HS-27A (cell line): ENCODE data around the gene EPAS1.

Experiments used
- DNase-seq: peaks from one replicate; pipeline ENCODE4 v3.0.0-alpha.2; 2012; ENCODE audit warnings: low read depth, missing footprints

The EPAS1 gene

GRCh38 chr2:46273919-46274318, 23.3 kb upstream of the EPAS1 start:
- DNase-seq, result no peak

DNA sequence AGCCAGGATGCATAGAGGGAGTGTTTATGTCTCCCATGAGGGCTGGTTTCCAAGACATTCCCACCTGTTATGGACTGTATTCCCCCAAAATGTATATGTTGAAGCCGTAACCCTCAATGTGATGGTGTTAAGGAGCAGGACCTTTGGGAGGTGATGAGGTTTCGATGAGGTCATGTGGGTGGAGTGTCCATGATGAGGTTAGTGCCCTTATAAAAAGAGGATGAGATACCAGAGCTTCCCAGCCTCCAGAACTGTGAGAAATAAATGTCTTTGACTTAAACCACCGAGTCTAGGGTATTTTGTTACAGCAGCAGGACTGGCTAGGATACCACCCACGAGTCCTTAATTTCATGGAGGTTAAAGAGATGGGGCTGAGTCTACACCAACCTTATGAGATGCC, 22.6 kb upstream of the EPAS1 start:
- no peak for DNase-seq

DNA sequence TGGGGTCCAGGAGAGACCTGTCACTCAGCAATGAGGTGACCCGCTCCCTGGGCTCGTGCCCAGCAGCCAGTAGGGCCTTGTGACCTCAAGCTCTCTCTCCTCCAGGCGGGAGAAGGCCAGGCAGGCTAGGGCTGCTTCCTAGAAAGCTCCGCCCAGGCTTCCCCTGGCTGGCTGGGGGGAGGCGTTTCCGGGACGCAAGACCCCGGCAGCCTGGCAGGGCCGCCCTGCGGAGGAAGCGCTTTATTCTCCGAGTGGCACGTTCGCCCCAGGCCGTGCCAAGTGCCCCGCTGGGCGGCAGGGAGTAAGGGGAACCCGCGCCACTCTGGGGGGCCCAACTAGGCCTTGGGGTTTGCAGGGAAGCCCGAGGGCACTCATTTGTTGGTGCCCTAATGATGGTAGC, 21.2 kb upstream of the EPAS1 start:
- no peak for DNase-seq

DNA sequence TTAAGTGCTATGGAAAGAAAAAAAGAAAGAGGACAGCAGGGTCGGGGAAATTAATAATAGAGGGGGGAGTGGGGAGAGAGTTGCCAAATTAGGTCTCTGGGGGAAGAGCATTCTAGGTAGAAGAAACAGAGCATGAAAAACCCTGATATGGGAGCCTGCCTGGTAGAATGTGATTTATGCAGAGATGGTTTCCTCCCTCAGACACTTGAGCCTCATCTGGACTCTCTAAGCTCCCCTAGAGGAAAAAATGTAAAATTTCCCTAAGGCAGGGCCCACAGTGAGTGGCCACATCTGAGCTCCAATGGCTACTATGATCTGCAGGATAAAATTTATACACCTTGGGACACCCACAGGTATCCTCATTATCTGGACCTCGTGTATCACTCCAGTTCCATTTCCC, 20.6 kb upstream of the EPAS1 start:
- no peak for DNase-seq

- no peak for DNase-seq
These were observed 19.6 kb upstream of the EPAS1 start for GRCh38 chr2:46277431-46278190.

GRCh38 chr2:46278952-46279351, 18.3 kb upstream of the EPAS1 start:
- DNase-seq, result no peak

DNA sequence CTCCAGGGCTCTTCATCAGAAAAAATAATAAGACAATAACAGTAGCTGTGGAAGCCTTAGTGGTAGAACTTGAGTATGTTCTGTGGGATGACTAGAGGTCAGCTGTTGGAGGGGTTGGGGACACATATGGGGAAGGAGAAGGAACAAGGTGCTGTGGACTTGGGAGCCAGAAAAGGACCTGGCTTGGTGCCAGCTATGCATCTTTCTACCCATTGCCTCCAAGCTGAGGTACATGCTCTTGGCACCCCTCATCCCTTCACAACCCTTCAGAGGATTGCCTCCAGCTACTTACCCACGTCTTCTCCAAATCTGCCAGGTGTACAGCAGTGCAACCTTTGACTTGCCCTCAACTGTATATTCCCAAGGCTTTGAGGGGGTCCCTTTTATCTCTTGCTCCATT, 15.3 kb upstream of the EPAS1 start:
- DNase-seq, result no peak

DNA sequence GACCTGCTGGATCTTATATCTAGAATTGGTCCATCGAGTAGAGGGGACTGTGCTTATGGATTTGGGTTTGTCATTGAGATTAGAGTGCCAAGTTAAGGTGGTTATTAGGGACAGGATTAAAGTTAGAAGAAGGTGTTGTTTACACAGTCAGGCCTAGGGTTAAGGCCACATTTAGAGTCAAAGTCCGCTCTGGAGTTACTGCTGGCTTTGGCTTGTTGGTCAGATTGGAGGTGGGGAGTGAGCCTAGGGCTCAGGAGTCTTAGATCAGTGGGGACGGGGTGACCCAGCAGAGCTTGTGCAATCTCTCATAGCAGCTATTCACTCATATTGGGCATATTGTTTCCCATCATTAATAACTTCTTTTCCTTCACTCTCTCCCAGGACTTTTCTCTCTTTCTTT, 13.5 kb upstream of the EPAS1 start:
- no peak for DNase-seq

DNA sequence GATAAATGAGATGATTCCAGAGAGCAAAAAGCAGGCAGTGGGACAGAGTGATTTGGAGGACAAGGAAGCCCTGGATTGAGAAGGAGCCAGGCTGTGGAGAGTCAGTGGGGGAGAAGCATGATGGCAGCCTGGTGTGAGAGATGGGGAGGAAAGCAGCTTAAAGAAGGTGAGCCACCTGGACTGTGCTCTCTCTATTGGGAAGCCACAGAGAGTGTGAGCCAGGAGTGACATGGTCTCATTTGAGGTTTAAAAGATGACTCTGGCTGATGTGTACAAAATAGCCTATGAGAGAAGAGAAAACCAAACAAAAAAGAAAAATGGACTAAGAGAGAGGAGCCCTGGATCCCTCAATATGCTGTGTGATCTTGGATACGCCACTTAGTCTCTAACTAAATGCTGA, 12.9 kb upstream of the EPAS1 start:
- no peak for DNase-seq

GRCh38 chr2:46284796-46285195, 12.4 kb upstream of the EPAS1 start:
- DNase-seq, result no peak

- DNase-seq, result no peak
These were observed 10.5 kb upstream of the EPAS1 start for GRCh38 chr2:46286715-46287114.

GRCh38 chr2:46290078-46290477, 7.1 kb upstream of the EPAS1 start:
- no peak for DNase-seq

DNA sequence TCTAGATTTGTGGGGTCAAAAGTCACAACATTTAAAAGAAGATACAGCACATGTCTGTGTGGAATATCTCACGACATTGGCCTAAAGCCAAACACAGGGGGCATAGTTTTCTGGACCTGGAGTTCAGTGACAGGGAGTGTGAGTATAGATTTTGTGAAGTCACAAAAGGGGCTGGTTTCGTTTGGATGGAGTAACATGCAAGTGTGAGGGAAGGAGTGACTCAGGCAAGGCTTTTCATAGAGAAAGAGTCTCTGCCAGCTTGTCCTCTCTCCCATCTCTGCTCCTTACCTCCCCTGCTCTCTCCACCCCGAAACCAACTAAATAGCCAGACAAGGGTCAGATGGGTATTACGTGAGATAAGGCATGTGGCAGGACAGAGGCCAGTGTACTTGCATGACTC, 3.7 kb upstream of the EPAS1 start:
- DNase-seq, result no peak

GRCh38 chr2:46294176-46294836, 2.9 kb upstream of the EPAS1 start:
- no peak for DNase-seq

GRCh38 chr2:46296216-46296839, 879 bp upstream of the EPAS1 start:
- DNase-seq, result no peak

GRCh38 chr2:46297546-46298271, 502 bp downstream of the EPAS1 start:
- DNase-seq, result no peak

GRCh38 chr2:46298272-46298521, 990 bp downstream of the EPAS1 start:
- DNase-seq, result no peak

DNA sequence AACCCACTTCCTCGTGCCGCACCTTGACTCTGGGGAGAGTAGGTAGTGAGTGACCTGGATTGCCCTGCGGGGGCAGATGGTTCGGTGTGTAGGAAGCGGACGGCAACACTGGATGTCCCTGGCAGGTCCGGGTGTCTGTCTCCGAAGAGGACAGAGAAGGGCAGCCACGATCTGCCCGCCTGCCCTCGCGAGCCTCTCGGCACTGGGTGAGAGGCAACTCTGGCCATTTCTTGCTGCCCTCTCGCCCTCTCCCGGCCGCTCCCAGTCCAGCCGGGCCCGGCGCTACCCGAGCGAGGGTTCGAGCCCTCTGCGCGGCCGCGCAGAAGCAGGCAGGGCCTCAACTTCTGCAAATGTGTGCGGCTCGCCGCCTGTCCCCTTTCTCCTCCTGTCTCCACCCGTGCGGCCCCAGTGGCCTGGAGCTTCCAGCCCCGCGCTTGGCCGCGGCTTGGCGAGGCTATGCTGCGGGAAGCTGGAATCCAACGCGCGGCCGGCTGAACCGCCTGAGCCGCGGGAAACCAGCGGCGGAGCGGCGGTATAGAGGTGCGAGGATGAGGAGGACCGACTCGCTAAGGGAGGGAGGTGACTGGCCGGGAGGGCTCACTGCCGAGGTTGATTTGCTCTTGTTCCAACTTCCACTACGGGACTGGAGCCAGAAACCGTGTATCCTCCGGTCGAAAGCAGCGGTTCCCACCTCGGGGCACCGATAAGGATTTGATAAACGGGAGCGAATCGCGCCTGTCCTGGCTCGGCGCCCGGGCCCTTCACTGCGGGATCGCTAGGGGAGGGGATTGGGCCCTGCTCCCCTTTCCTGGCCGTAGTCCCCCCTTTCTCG, 1.5 kb downstream of the EPAS1 start:
- DNase-seq, result peak; percentile 41

GRCh38 chr2:46299365-46300263, 2.4 kb downstream of the EPAS1 start:
- DNase-seq, result peak; percentile 69

DNA sequence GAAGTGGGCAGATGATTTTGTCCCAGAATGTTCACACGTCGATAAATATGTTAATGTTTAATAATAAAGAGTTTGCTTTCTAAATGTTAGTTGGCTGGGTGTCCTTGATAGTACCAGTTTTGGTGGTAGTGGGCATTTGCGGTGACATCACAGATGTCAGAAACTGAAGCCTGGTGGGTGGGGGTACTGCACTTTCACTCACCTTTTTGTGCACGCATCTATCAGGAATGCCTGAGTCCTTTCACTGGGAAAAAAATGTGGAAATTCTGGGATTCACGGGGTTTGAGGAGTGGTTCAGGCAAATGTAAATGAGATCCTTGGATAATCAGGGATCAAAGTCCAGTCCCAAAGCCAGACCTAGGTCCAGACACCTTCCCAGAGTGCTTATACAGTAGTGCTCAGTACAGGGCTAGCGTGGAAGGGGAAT, 3.2 kb downstream of the EPAS1 start:
- no peak for DNase-seq
